Liver (tissue), 9 donors: ENCODE data around the gene NDUFV3. TPM values are rescaled to one million over a fixed set of nuclear protein-coding genes. Genes with fewer than 3 reads are reported as not detected.

Experiments
- DNase-seq: peaks from one replicate; pipeline ENCODE4 v3.0.0-alpha.2; 2017; ENCODE audit warnings: low spot score
- H3K27ac ChIP-seq, 2 donors: one replicate each; pipeline ENCODE4 v1.7.0; 2013; ENCODE audit warnings: inconsistent platforms in 2 of 2, low read length in 2 of 2, control low read depth in 1 of 2, low read depth in 1 of 2, mild to moderate bottlenecking in 1 of 2
- H3K27me3 ChIP-seq, 4 donors: one replicate each; pipeline versions ENCODE4 v1.6.1 to v1.7.0; 2013; ENCODE audit warnings: low read length in 3 of 4, inconsistent platforms in 1 of 4, mild to moderate bottlenecking in 1 of 4, moderate library complexity in 1 of 4; ENCODE audit not compliant: control insufficient read depth in 4 of 4, insufficient read depth in 4 of 4
- H3K36me3 ChIP-seq, 4 donors: one replicate each; pipeline versions ENCODE4 v1.6.1 to v1.7.0; 2013; ENCODE audit warnings: low read length in 3 of 4, mild to moderate bottlenecking in 3 of 4, low read depth in 1 of 4, moderate library complexity in 1 of 4; ENCODE audit not compliant: control insufficient read depth in 4 of 4, insufficient read depth in 3 of 4
- H3K4me1 ChIP-seq, 4 donors: one replicate each; pipeline versions ENCODE4 v1.6.1 to v1.7.0; 2013; ENCODE audit warnings: low read length in 3 of 4, mild to moderate bottlenecking in 3 of 4, moderate library complexity in 1 of 4; ENCODE audit not compliant: control insufficient read depth in 4 of 4, insufficient read depth in 4 of 4
- H3K4me3 ChIP-seq, 3 donors: one replicate each; pipeline versions ENCODE4 v1.6.1 to v1.7.0; 2013; ENCODE audit warnings: low read length in 3 of 3, control low read depth in 1 of 3, low read depth in 1 of 3, mild to moderate bottlenecking in 1 of 3
- H3K9ac ChIP-seq, 2 donors: one replicate each; pipeline ENCODE4 v1.7.0; 2013; ENCODE audit warnings: low read length in 2 of 2, mild to moderate bottlenecking in 2 of 2, moderate library complexity in 2 of 2, control low read depth in 1 of 2, low read depth in 1 of 2
- H3K9me3 ChIP-seq, 4 donors: one replicate each; pipeline versions ENCODE4 v1.6.1 to v1.7.0; 2013; ENCODE audit warnings: low read length in 3 of 4; ENCODE audit not compliant: control insufficient read depth in 4 of 4
- EGR1 ChIP-seq, 2 donors: IDR thresholded peaks; 2 replicates each; pipeline ENCODE4 v1.6.1; 2016 to 2018; ENCODE audit warnings: antibody characterized with exemption in 2 of 2, low read depth in 2 of 2
- FOXA1 ChIP-seq: IDR thresholded peaks from 2 replicates; pipeline ENCODE4 v1.6.1; 2016; ENCODE audit warnings: antibody characterized with exemption
- FOXA2 ChIP-seq: IDR thresholded peaks from 2 replicates; pipeline ENCODE4 v1.6.1; 2016; ENCODE audit warnings: antibody characterized with exemption
- GABPA ChIP-seq, 2 donors: IDR thresholded peaks in 1 of 2; conservative IDR thresholded peaks in 1 of 2; 2 replicates each; pipeline ENCODE4 v1.6.1; 2016; ENCODE audit warnings: antibody characterized with exemption in 2 of 2, mild to moderate bottlenecking in 1 of 2, moderate library complexity in 1 of 2
- HNF4A ChIP-seq, 2 donors: conservative IDR thresholded peaks; 2 replicates each; pipeline ENCODE4 v1.6.1; 2016; ENCODE audit warnings: antibody characterized with exemption in 2 of 2, mild to moderate bottlenecking in 2 of 2
- HNF4G ChIP-seq: IDR thresholded peaks from 2 replicates; pipeline ENCODE4 v1.6.1; 2016; ENCODE audit warnings: antibody characterized with exemption
- JUND ChIP-seq, 2 donors: IDR thresholded peaks; 2 replicates each; pipeline ENCODE4 v1.6.1; 2016; ENCODE audit warnings: antibody characterized with exemption in 2 of 2
- NR2F2 ChIP-seq: IDR thresholded peaks from 2 replicates; pipeline ENCODE4 v1.6.1; 2016; ENCODE audit warnings: antibody characterized with exemption
- RAD21 ChIP-seq, 2 donors: IDR thresholded peaks; 2 replicates each; pipeline ENCODE4 v1.6.1; 2016; ENCODE audit warnings: antibody characterized with exemption in 2 of 2, mild to moderate bottlenecking in 2 of 2
- RXRA ChIP-seq, 2 donors: IDR thresholded peaks; 2 replicates each; pipeline ENCODE4 v1.6.1; 2017 to 2018; ENCODE audit warnings: antibody characterized with exemption in 2 of 2, mild to moderate bottlenecking in 1 of 2
- SP1 ChIP-seq: IDR thresholded peaks from 2 replicates; pipeline ENCODE4 v1.6.1; 2018; ENCODE audit warnings: antibody characterized with exemption, mild to moderate bottlenecking
- YY1 ChIP-seq: IDR thresholded peaks from 2 replicates; pipeline ENCODE4 v1.6.1; 2016; ENCODE audit warnings: antibody characterized with exemption, mild to moderate bottlenecking
- WGBS: extraction: QIAGEN DNeasy Blood & Tissue Kit; methylation state at CpG from one replicate; pipeline ENCODE4 v1.1.7; 2013; 5-methylcytosine and 5-hydroxymethylcytosine counted together
- polyA plus RNA-seq, 2 donors: library from polyadenylated mRNA; stranded (reverse) in 1 of 2; unstranded in 1 of 2; fragments of 200-250 nt in 1 of 2; fragments of >200 nt in 1 of 2; fragmentation: Nextera tagmentation in 1 of 2; extraction: Ambion mirVana in 1 of 2; gene quantifications; one replicate each; pipeline versions ENCODE4 v1.2.1 to v1.2.3, GENCODE V29; 2013 to 2015
- total RNA-seq, 2 donors: library from RNA; depleted of rRNA; stranded (reverse); fragments of >200 nt; gene quantifications; one replicate each; pipeline ENCODE4 v1.2.3, GENCODE V29; 2014
- TF ChIP-seq, protein P1 (sequence below): IDR thresholded peaks from 2 replicates; pipeline ENCODE4 v1.6.1; 2016; ENCODE audit warnings: antibody characterized with exemption
- TF ChIP-seq, protein P2 (sequence below): IDR thresholded peaks from 2 replicates; pipeline ENCODE4 v1.6.1; 2016; ENCODE audit warnings: antibody characterized with exemption
- TF ChIP-seq, protein P3 (sequence below): IDR thresholded peaks from 2 replicates; pipeline ENCODE4 v1.6.1; 2016; ENCODE audit warnings: antibody characterized with exemption
- TF ChIP-seq, protein P4 (sequence below): fragments of 150-350 bp; IDR thresholded peaks from 2 replicates; pipeline ENCODE4 v1.5.1; 2017; ENCODE audit warnings: improper control_type of control experiment, low read depth, low read length; ENCODE audit not compliant: missing input control
- TF ChIP-seq, protein P5 (sequence below): IDR thresholded peaks from 2 replicates; pipeline ENCODE4 v1.6.1; 2016; ENCODE audit warnings: antibody characterized with exemption, mild to moderate bottlenecking
- donor health status: healthy.
- donor health status: healthy.
- donor health status: healthy.
- donor health status: healthy.
- donor health status: healthy.

Gene NDUFV3
- total and polyA plus RNA-seq, 4 donors = 15.8 to 31.3 (median 21.9) TPM

DNA sequence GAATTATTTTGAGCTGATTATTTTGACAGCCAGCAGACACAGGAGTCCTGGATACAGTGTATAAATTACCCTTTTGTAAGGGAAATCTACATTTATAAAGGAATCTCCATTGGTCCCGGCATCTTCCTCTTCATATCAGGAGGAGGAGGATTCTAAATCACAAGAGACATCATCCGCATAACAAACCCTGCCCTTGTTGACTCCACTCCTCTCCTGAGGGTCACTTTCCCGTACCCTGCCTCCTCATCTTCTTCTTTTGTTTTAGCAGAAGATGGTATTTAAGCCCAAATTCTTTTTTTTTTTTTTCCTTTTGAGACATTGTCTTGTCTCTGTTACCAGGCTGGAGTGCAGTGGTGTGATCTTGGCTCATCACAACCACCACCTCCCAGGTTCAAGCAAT is 66.6 kb downstream of the NDUFV3 start:
- 93% methylated on average over 3 of the region's 3 CpGs for WGBS
- Histone ChIP-seq H3K4me3 (no peak overlapping the region), H3K4me1 (no peaks in the 10 kb centered on the region), H3K27ac (no peak overlapping the region), H3K36me3 (no peaks in the 10 kb centered on the region), H3K27me3 (no peaks in the 10 kb centered on the region), H3K9ac (no peak overlapping the region), H3K9me3 (no peaks in the 10 kb centered on the region)
- TF ChIP-seq, protein P1, sequence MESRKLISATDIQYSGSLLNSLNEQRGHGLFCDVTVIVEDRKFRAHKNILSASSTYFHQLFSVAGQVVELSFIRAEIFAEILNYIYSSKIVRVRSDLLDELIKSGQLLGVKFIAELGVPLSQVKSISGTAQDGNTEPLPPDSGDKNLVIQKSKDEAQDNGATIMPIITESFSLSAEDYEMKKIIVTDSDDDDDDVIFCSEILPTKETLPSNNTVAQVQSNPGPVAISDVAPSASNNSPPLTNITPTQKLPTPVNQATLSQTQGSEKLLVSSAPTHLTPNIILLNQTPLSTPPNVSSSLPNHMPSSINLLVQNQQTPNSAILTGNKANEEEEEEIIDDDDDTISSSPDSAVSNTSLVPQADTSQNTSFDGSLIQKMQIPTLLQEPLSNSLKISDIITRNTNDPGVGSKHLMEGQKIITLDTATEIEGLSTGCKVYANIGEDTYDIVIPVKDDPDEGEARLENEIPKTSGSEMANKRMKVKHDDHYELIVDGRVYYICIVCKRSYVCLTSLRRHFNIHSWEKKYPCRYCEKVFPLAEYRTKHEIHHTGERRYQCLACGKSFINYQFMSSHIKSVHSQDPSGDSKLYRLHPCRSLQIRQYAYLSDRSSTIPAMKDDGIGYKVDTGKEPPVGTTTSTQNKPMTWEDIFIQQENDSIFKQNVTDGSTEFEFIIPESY = no peak
- TF ChIP-seq YY1 (no peak), SP1 (no peak), FOXA1 (no peak), RXRA (IDR thresholded peaks at IDR 0.05) (no peak), EGR1 (IDR thresholded peaks at IDR 0.05; ENCODE audit: low read depth in 2 of 2) (no peak)
- TF ChIP-seq, protein P2, sequence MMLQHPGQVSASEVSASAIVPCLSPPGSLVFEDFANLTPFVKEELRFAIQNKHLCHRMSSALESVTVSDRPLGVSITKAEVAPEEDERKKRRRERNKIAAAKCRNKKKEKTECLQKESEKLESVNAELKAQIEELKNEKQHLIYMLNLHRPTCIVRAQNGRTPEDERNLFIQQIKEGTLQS = no peak
- TF ChIP-seq, protein P3, sequence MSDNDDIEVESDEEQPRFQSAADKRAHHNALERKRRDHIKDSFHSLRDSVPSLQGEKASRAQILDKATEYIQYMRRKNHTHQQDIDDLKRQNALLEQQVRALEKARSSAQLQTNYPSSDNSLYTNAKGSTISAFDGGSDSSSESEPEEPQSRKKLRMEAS = no peak
- TF ChIP-seq, protein P4, sequence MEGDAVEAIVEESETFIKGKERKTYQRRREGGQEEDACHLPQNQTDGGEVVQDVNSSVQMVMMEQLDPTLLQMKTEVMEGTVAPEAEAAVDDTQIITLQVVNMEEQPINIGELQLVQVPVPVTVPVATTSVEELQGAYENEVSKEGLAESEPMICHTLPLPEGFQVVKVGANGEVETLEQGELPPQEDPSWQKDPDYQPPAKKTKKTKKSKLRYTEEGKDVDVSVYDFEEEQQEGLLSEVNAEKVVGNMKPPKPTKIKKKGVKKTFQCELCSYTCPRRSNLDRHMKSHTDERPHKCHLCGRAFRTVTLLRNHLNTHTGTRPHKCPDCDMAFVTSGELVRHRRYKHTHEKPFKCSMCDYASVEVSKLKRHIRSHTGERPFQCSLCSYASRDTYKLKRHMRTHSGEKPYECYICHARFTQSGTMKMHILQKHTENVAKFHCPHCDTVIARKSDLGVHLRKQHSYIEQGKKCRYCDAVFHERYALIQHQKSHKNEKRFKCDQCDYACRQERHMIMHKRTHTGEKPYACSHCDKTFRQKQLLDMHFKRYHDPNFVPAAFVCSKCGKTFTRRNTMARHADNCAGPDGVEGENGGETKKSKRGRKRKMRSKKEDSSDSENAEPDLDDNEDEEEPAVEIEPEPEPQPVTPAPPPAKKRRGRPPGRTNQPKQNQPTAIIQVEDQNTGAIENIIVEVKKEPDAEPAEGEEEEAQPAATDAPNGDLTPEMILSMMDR = no peak
- DNase-seq = no peak

DNA sequence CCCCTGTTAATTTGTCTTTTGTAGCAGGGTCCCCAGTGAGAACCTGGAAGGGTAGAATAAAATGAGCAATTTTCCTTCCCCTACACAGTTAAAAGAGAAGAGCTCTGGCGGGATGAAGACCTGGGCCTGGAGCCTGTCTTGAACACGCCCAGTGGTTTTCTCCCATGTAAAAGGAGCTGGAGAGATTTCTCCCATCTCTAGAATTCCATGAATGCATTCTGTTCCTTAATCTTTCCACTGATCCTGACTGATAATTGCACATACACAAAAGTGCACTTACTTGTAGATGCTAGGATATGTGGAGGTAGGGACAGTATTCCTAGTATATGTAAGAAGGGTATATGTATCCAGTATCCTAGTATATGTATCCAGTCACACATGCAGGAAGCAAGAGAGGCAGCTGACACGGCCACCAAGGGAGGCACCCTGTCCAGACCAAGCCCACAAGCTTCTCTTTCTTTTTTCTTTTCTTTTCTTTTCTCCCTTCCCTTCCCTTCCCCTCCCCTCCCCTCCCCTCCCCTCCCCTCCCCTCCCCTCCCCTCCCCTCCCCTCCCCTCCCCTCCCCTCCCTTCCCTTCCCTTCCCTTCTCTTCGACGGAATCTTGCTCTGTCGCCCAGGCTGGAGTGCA is 69.4 kb downstream of the NDUFV3 start:
- 87% methylated on average over 6 of the region's 6 CpGs for WGBS
- TF ChIP-seq, protein P3 = no peak
- TF ChIP-seq JUND (IDR thresholded peaks at IDR 0.05) = no peak
- no peak for TF ChIP-seq YY1
- no peak for TF ChIP-seq RAD21 (IDR thresholded peaks at IDR 0.05)
- TF ChIP-seq NR2F2 = no peak
- TF ChIP-seq, protein P4 = no peak
- no peak for TF ChIP-seq FOXA2
- TF ChIP-seq GABPA (IDR thresholded peaks at IDR 0.05 in 1 of 2, conservative IDR thresholded peaks at IDR 0.05 in 1 of 2) = no peak
- TF ChIP-seq, protein P5, sequence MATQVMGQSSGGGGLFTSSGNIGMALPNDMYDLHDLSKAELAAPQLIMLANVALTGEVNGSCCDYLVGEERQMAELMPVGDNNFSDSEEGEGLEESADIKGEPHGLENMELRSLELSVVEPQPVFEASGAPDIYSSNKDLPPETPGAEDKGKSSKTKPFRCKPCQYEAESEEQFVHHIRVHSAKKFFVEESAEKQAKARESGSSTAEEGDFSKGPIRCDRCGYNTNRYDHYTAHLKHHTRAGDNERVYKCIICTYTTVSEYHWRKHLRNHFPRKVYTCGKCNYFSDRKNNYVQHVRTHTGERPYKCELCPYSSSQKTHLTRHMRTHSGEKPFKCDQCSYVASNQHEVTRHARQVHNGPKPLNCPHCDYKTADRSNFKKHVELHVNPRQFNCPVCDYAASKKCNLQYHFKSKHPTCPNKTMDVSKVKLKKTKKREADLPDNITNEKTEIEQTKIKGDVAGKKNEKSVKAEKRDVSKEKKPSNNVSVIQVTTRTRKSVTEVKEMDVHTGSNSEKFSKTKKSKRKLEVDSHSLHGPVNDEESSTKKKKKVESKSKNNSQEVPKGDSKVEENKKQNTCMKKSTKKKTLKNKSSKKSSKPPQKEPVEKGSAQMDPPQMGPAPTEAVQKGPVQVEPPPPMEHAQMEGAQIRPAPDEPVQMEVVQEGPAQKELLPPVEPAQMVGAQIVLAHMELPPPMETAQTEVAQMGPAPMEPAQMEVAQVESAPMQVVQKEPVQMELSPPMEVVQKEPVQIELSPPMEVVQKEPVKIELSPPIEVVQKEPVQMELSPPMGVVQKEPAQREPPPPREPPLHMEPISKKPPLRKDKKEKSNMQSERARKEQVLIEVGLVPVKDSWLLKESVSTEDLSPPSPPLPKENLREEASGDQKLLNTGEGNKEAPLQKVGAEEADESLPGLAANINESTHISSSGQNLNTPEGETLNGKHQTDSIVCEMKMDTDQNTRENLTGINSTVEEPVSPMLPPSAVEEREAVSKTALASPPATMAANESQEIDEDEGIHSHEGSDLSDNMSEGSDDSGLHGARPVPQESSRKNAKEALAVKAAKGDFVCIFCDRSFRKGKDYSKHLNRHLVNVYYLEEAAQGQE = no peak
- TF ChIP-seq HNF4A (conservative IDR thresholded peaks at IDR 0.05) = no peak
- no peak for TF ChIP-seq HNF4G
- TF ChIP-seq FOXA1 = no peak
- no peak for TF ChIP-seq RXRA (IDR thresholded peaks at IDR 0.05)
- TF ChIP-seq, protein P1 = no peak
- TF ChIP-seq, protein P2 = no peak
- no peak for TF ChIP-seq EGR1 (IDR thresholded peaks at IDR 0.05; ENCODE audit: low read depth in 2 of 2)
- Histone ChIP-seq H3K27ac (no peak overlapping the region), H3K9me3 (no peaks in the 10 kb centered on the region), H3K36me3 (no peaks in the 10 kb centered on the region), H3K4me1 (no peaks in the 10 kb centered on the region), H3K9ac (no peak overlapping the region), H3K27me3 (no peaks in the 10 kb centered on the region), H3K4me3 (no peak overlapping the region)
- no peak for DNase-seq
